Uterus (tissue), 2 donors: ENCODE measurements around the gene RB1.

Source experiments
- POLR2A ChIP-seq, 2 donors: fragments of 450-650 bp; IDR thresholded peaks; one replicate each; pipeline ENCODE4 v1.6.1; 2016; ENCODE audit warnings: antibody characterized with exemption in 2 of 2, mild to moderate bottlenecking in 1 of 2, moderate library complexity in 1 of 2
- TF ChIP-seq, protein P1 (sequence below), 4 experiments: fragments of 200-600 bp in 2 of 4; fragments of 450-650 bp in 2 of 4; sonication (generic) in 2 of 4; IDR thresholded peaks; one replicate each; pipeline ENCODE4 v1.5.1; 2016 to 2019; ENCODE audit warnings: antibody characterized with exemption in 4 of 4, mild to moderate bottlenecking in 2 of 4, moderate library complexity in 1 of 4

DNA sequence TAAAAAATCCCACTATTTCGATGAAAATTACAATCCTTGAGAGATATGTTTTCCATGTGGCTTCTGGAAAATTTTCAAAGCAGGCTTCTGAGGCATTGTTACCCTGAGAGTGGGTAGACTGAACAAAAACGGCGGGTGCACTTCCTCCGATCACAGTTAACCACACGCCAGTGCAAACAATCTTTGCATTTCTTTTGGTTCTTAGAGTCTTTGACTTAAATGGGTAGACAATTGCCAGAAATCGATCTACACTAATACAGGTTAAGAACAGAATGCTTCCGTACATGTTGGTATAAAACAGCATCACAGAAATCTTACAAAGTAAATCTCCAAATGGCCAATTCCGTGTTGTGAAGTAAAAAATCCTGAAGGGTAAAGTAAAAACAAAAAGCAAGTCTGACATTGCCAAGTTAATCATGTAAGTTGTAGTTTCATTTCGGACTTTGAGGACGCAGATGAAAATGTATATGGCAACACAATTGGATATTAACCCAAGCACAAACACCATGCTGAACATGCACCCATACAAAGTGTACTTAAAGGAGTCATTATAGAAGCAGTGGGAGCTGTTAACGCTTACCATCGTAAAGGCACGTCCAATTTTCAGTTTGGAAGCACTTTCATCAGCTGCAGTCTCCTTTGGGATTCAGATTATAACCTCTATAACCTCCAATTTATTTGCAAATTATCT is 108.4 kb downstream of the RB1 start:
- TF ChIP-seq, protein P1, sequence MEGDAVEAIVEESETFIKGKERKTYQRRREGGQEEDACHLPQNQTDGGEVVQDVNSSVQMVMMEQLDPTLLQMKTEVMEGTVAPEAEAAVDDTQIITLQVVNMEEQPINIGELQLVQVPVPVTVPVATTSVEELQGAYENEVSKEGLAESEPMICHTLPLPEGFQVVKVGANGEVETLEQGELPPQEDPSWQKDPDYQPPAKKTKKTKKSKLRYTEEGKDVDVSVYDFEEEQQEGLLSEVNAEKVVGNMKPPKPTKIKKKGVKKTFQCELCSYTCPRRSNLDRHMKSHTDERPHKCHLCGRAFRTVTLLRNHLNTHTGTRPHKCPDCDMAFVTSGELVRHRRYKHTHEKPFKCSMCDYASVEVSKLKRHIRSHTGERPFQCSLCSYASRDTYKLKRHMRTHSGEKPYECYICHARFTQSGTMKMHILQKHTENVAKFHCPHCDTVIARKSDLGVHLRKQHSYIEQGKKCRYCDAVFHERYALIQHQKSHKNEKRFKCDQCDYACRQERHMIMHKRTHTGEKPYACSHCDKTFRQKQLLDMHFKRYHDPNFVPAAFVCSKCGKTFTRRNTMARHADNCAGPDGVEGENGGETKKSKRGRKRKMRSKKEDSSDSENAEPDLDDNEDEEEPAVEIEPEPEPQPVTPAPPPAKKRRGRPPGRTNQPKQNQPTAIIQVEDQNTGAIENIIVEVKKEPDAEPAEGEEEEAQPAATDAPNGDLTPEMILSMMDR (IDR thresholded peaks at IDR 0.05), result no peak
- TF ChIP-seq POLR2A (IDR thresholded peaks at IDR 0.05), result no peak
